Body of pancreas (tissue), 4 donors: Measurements from ENCODE around the gene HIPK1.

Experiments
- CTCF ChIP-seq, 7 experiments: fragments of 450-650 bp in 4 of 7; fragments of 200-600 bp in 3 of 7; sonication (generic) in 3 of 7; IDR thresholded peaks; one replicate each; pipeline ENCODE4 v1.5.1; 2016 to 2019; ENCODE audit warnings: antibody characterized with exemption in 7 of 7
- POLR2A ChIP-seq, 3 donors: fragments of 450-650 bp; IDR thresholded peaks; one replicate each; pipeline ENCODE4 v1.6.1; 2016; ENCODE audit warnings: antibody characterized with exemption in 3 of 3, mild to moderate bottlenecking in 2 of 3

- TF ChIP-seq CTCF (IDR thresholded peaks at IDR 0.05): no peak
- no peak for TF ChIP-seq POLR2A (IDR thresholded peaks at IDR 0.05)
Measured at GRCh38 chr1:113982949-113983348, 53.8 kb downstream of the HIPK1 start.
